ENCODE data around the gene JOSD2. TPM values are rescaled to one million over a fixed set of nuclear protein-coding genes. Genes with fewer than 3 reads are reported as not detected.

Gene JOSD2
- total RNA-seq, 1 experiment from 2014 or later = 5.4 TPM

GRCh38 chr19:50519006-50519575 is 8.1 kb upstream of the JOSD2 start:
- no peak overlapping the region for H2BK5ac ChIP-seq (ENCODE audit: insufficient read length, low read length)
- no peak overlapping the region for H3K4ac ChIP-seq (ENCODE audit: low read depth, low read length)
- no peak overlapping the region for H3K56ac ChIP-seq (ENCODE audit: insufficient read length, low read depth, low read length)
- H3K18ac ChIP-seq (ENCODE audit: insufficient read length, low read depth, low read length) = no peak overlapping the region
- H3K27me3 ChIP-seq (ENCODE audit: insufficient read depth, low read length) = 0 out of 2 replicates have a peak, but pooled peaks cover 3% of the 10 kb centered on the region
- H3K79me1 ChIP-seq (ENCODE audit: insufficient read depth, low read depth, low read length, poor library complexity, severe bottlenecking) = no peaks in the 10 kb centered on the region
- H2BK15ac ChIP-seq (ENCODE audit: low read depth, low read length) = no peak overlapping the region
- DNase-seq = no peak
- no peaks in the 10 kb centered on the region for H3K79me2 ChIP-seq (ENCODE audit: insufficient read depth, low read length)
- H3K27ac ChIP-seq (ENCODE audit: insufficient read length, low read depth, low read length) = no peak overlapping the region
- H3T11ph ChIP-seq (ENCODE audit: low read length) = no peak overlapping the region
- no peaks in the 10 kb centered on the region for H3K9me3 ChIP-seq (ENCODE audit: control insufficient read depth, low read depth, low read length)
- TF ChIP-seq CTCF (conservative IDR thresholded peaks at IDR 0.05) = no peak
- Mint-ChIP-seq H3K36me3 (ENCODE audit: insufficient read depth in 1 of 3, low read depth in 3 of 3) (peaks cover 5 to 7% (median 5%) of the 10 kb centered on the region in 3 experiments; a peak in 4 of 7 replicates), H3K27ac (peak overlapping the region in 1 of 3 experiments; percentile 40; a peak in 1 of 7 replicates), H3K27me3 (ENCODE audit: low read depth) (peaks cover 45% of the 10 kb centered on the region), H3K4me3 (no peak overlapping the region), H3K4me1 (peaks cover 0 to 5% of the 10 kb centered on the region in 2 experiments; a peak in 2 of 4 replicates), H3K9me3 (no peaks in the 10 kb centered on the region)
- no peak overlapping the region for H3K4me2 ChIP-seq (ENCODE audit: insufficient read depth, insufficient read length, low read length)
- no peaks in the 10 kb centered on the region for H4K20me1 ChIP-seq (ENCODE audit: control insufficient read depth, insufficient read depth, insufficient read length)
- no peak overlapping the region for H3K14ac ChIP-seq (ENCODE audit: insufficient read depth, low read length)
- H2BK120ac ChIP-seq (ENCODE audit: low read depth, low read length, poor library complexity, severe bottlenecking) = no peak overlapping the region
- H4K91ac ChIP-seq (ENCODE audit: insufficient read length, low read depth, low read length) = no peak overlapping the region
- no peak overlapping the region for H2BK12ac ChIP-seq (ENCODE audit: insufficient read length, low read depth, low read length)
- no peak overlapping the region for H3K9ac ChIP-seq (ENCODE audit: extremely low read depth, insufficient read length, low read length)
- WGBS (ENCODE audit: extremely low coverage, insufficient read length, low lambda C conversion rate) = no CpG with 5 or more reads among the region's 40 CpGs
- H3K23me2 ChIP-seq (ENCODE audit: insufficient read length, low read depth, low read length, poor library complexity, severe bottlenecking) = no peaks in the 10 kb centered on the region
- no peak overlapping the region for H2BK20ac ChIP-seq (ENCODE audit: low read depth, low read length, poor library complexity, severe bottlenecking)
- H3K23ac ChIP-seq (ENCODE audit: insufficient read length, low read depth, low read length) = no peak overlapping the region
- H2AFZ ChIP-seq (ENCODE audit: low read length) = no peak overlapping the region
- H2AK5ac ChIP-seq (ENCODE audit: insufficient read length, low read length) = no peak overlapping the region
- H3K4me1 ChIP-seq (ENCODE audit: insufficient read depth, low read length) = no peaks in the 10 kb centered on the region
- no peak overlapping the region for H4K5ac ChIP-seq (ENCODE audit: insufficient read length, low read depth, low read length)
- H4K8ac ChIP-seq (replicated peaks; ENCODE audit: insufficient read length, low read depth, low read length) = no peak overlapping the region

All from H9 (cell line).